GM11168 (cell line): ENCODE data around the gene KCNJ5.

Experiments
- in situ Hi-C: fragments of 300-500 bp; cut with MboI; formaldehyde crosslinking; loops from one replicate; pipeline ENCODE4 v1.12.0; 2022; ENCODE audit warnings: low sequenced_read_pairs; ENCODE audit not compliant: unreplicated experiment

KCNJ5 gene

DNA sequence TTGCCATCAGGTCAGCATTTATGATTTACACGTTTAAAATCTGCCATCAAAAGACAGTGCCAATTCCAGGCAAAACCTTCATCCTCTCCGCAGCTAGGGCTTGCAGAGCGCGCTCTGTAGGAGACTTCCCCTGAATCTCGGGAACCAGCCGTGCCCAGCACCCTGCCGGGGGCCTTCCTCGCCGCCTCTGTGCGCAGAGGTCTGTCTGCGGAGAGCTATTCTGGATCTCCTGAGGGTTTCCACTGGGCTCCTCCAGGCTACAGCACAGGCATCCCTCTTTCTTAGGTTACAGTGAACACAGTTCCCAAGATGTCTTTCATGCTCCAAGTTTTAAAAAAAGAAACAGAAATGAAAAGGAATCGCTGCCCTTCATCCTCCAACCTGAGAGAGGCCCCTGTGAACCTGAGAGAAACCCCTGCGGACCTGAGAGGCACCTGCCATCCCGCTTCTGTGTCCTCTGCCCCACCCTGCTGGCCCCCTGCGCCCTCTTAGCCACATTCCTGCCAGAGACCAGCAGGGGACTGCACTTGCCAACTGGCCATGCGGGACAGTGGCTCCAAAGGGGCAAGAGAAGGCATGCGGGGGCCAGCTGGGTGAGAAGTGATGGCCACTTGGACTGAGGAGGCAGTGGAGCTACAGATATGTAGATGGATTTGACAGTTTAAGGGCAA lies 35.4 kb downstream of the KCNJ5 start:
- in situ Hi-C loops = no loop called here

DNA sequence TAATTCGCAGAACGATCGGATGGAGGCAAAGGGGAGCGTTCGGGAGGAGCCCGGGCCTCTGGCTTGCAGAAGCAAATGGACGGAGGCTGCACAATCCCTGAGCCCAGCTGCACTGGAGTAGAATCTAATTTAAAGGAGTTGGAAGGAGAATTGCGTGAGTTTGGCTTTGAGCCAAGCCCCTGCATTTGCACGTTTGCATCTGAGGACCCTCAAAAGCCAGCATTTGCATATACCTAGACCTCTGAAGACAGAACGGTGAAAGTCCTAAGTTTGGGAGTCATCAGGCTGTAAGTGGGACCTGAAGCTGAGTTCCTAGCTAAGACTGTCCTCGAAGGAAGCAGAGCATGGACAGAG lies 35.9 kb downstream of the KCNJ5 start:
- in situ Hi-C loops = no loop called here

DNA sequence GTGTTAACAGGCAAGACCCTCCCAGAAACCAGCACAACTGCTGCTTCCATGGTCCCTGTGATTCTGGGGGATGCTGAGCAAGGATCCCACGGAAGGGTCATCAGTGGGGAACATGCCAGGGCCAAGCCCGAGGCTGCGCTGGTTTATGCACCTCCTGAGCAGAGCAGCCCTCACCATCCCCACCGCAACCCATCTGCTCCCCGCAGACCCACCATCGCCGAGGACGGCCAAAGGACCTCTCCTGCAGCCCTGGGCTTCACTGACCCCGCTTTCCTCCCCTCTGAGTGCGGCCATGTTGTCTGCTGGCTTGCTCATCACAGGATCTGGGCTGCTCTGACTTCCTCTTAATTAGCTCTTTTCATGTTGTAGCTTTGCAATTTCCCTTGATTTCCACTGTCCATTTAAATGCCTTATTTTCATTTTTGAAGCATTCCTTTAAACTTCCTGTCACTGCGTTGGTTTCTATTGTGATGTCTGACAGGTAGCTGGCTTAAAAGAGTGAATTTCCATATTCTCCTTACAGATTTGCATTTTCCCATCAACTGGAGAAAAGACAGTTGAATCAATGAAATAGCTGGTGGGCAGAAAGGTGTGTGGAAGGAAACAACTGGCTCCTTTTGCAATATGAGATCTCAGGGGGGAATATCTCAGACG lies 36.7 kb downstream of the KCNJ5 start:
- in situ Hi-C loops = no loop called here

DNA sequence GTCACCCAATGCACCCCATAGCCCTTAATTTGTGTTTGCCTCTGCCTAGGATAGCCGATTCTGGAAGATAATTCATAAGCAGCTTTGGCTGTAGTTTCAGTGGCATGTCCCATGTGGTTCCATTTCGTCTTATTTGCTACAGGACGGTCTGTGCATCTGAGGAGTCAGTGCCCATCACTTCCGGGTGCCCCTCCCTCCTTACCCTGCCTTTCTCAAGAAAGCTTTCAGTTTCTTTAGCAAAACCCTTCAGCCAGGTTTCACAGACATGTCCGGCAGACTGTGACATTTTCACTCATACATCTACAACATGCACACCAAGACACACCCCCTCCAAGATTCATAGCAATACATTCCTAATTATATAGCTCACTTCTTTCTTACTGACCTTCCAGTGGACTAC lies 37.2 kb downstream of the KCNJ5 start:
- in situ Hi-C loops = no loop called here

DNA sequence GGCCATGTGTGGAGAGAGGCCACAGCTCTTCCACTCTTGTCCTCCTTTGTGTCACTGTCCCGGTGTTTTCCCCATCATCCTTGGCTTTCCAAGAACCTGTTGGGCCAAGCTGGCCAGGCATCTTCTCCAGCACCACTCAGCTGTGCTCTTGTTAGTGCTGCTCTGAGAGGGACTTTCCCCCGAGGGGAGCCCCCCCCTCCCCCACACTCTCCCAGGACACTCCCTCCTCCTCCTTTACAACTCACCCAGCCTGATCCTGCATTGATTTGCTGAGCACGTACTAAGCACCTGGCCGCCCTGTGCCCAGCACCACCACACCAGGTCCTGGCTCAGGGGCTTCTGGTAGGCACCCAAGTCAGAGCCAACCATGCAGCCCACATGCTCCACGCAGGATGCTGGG lies 38.3 kb downstream of the KCNJ5 start:
- in situ Hi-C loops = no loop called here

DNA sequence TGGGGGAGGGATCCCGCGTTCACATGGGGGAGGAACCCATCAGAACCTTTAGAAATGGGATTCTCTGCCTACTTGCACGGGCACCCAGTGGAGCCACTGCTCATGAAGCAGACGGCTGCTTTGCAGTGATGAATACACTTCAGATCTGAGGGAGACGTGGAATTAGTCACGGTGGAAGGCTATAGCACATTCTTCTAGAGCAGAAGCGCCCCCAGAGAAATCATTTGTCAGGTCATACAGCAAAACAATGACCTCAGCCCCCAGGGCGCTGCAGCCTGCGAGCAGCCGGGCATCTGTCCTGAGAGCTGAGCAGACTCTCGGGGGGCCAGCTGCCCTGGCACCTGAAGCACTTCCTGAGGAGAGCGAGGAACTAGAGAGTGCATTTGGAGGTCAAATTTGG lies 38.8 kb downstream of the KCNJ5 start:
- in situ Hi-C loops = no loop called here

DNA sequence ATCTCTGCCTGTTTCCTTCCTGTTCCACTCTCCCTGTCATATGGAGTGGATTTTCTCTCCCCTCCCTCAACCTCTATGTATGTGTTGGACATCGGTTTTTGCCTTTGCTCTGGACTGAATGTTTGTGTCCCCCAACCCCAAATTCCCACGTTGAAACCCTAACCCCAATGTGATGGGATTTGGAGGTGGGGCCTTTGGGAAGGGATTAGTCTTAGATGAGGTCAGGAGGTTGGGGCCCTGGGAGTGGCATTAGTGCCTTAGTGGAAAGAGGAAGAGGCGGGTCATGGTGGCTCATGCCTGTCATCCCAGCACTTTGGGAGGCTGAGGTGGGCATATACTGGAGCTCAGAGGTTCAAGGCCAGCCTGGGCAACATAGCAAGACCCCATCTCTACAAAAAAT lies 39.9 kb downstream of the KCNJ5 start:
- in situ Hi-C loops = no loop called here

DNA sequence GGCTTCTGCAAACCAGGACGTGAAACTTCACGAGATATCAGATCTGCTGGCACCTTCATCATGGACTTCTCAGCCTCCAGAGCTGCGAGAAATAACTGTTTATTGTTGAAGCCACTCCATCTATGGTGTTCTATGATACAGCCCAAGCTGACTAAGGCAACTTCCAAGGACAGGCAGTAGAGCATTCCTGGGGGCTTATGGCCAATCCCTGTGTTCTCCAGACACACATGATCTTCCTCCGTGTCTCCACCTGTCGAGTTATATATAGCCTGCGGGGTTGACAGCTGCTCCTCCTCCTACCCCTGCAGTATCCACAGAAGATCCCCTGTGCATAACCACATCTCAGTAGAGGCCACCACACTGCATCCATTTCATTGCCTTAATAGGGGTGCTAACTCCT lies 40.5 kb downstream of the KCNJ5 start:
- in situ Hi-C loops = no loop called here

DNA sequence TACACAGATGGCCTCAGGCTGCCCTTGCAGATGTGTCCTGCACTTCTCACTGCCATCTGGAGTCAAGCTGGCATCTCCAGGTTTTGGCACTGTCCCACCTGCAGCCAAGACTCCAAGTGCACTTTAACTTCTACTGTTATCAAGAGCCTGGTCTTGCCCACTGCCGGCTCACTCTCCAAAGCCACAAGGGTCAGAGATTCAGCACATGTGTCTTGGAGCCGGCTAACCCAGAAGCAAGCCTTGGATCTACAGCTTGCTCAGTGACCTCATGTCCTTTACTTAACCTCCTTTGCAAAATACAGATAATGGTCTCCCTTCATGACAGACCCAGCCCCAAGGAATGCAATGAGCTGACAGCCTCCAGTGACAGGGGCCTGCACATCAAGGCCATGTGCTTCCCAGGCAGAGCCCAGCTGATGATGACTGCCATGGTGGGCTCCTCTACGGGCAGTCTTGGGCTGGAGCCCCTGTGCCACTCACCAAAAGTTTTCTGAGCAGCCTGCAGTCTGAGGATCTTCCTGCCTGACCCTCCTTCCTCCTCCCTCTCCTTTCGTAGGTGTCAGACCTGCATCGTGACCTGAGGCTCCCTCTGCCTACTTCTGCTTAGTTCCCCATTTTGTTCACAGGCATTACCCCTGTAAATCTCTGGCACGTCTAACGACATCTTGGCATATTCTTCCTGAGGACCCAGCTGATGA lies 42.5 kb downstream of the KCNJ5 start:
- in situ Hi-C loops = no loop called here

DNA sequence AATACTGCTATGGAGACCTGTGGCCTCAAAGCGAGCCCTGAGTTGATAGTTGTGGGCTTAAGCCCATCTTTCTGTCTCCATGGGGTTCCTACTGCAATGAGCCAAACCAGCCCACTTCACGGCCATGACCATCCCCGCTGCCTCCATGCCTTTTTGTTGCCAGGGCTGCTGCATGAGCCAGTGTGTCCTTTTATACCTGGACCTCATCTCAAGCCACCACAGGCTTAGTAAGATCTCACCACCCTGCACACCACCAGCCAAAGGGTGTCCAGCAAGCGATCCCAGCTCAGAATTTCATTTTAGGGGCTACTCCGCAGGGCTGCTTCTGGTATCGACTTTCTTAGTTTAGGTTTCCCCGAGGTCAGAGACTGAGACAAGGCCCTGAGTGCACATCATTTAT lies 43.2 kb downstream of the KCNJ5 start:
- in situ Hi-C loops = no loop called here

DNA sequence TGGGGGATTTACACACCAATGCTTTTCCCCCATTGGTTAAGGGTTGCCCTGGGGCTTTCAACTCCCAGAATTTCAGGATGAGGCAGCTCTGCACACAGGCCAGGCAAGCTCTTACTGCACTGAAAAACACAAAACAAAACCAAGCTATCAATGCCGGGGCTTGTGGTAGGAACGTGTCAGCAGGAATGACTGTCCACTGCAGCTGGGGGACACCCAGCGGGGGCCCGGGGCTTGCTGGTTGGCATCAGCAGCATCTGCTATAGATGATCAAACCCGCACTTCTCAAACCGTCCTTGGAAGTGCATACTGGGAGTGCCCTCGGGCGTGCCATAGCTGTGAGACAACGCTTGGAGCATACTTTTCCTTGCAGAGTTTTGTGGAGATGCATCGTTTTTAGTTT lies 43.8 kb downstream of the KCNJ5 start:
- in situ Hi-C loops = no loop called here

DNA sequence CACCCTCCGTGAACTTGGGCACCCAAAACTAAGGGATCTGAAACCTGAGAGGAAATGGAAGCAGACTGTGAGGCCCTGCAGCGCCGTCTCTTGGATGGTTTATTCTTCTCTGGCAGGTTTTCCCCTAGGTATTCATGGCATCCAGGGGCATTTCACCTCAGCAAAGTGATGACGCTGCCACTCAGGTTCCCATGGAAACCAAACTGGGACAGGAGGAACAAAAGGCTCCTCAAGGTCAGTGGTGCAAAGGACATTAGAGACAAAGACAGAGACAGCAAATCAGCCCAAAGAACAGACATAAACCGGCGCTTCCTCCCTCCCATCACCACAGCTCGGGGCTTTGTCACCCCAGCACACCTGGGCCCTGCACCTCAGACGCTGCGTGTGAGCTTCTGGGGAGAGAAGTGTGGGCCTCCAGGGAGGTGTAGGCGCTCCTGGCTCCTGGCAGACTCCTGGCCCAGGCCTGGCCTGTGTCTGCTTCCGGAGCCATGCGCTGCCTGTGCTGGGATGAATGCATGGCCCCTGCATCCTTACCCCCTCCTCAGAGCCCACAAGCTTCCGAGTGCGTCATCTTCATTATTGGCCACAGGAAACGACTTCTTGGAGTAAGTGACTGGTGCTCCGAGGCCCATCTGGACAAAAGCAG lies 45.6 kb downstream of the KCNJ5 start:
- in situ Hi-C loops = no loop called here

DNA sequence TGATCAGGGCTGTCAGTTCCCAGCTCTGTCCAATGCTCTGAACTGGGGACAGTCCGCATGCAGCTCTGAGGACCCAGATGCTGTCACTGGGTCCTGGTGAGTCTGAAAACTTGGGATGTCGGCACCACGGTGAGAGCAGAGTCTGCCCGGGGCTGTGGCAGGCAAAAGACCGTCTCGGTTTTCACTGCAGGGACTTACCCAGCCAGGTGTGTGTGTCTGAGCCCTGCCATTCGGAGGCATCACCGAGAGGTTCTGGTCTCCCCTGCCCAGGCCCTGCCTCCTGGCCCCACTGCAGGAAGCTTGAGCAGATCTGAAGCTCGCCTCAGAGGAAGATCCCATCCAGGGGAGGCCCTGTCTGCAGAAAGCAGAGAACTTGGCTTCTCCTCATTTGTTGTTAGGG lies 46.3 kb downstream of the KCNJ5 start:
- in situ Hi-C loops = no loop called here

DNA sequence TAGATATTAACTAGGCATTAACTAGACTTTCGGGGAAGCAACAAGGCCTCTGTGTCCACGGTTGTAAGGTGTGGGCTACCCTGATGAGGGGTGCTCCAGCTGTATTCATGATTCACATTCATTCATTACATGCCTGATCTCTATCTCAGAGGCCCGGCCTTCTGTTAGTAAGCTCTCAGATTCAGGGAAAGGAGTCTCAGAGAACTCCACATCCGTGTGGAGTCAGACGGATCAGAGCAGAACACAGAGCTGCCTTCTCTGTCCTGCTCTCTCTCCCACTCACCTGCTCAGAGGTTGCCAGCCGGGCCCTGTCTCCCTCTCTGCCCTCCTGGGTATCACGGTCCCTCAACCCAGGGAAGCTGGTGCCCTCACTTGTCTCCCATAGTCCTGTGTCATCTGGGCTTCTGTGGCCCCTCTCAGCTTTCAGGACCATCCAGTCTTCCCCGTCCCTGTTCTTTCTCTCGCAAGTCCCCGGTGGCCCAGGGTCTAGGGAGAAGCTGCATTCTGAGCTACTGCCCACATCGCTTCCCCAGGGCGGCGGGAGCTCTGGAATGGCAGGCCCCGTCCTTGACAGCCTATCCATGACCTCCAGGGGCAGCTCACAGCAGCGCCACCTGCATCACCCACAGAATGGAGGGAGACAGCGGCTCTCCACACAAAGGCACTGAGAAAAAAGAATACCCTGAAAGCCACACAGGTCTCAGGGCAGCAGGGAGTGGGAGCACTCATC lies 47.2 kb downstream of the KCNJ5 start:
- in situ Hi-C loops = no loop called here

DNA sequence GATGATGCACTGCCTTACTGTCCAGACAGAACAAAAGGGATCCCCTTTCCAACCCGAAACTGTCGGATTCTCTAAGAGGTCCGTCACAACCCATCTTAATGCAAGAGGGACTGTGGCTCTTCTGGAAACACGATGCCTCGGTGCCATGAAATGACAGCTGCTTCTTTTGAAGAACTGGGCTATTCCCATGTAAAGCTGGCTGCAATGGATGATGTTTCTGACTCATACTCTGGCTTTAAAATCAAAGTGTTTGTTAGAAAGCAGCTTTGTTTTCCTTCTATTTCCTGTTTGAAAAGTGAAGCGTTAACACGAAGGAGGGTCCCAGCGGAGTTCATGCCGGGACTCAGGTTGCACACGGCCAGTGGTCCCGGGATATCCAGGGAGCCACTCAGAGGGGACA lies 48.4 kb downstream of the KCNJ5 start:
- in situ Hi-C loops = no loop called here

DNA sequence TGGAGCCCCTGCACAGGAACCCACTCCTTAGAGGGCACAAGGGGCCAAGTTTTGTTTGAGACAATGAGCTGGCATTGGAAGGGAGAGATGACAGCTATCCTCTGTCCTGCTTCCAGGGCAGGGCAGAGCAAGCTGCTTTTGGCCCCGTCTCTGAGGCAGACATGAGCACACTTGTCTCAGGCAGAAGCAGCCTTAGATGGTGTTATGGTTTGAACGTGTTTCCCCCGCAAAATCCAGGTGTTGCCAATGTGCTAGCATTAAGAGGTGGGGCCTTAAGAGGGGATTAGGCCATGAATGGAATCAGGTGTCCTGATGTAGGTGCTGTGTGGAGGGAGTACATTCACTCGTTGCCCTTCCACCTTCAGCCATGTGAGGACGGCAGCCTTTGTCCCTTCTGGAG lies 49.0 kb downstream of the KCNJ5 start:
- in situ Hi-C loops = no loop called here

DNA sequence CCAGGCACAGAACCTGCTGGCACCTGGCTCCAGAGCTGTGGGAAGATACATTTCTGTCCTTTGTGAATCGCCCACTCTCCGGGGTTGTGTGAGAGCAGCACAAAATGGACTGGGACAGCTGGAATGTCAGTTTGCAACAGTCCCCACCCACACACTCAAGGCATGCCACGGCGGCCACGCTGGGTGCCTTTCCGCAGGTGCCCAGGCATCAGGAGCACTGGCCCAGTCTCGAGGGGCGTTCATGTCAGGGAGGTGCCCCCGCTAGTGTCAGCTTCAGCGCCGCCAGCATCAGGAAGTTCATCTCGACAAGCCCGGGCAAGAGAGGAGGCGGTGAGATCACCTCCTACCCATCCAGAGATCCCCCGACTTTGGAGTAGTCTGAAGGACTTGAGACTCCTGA lies 49.4 kb downstream of the KCNJ5 start:
- in situ Hi-C loops = no loop called here

DNA sequence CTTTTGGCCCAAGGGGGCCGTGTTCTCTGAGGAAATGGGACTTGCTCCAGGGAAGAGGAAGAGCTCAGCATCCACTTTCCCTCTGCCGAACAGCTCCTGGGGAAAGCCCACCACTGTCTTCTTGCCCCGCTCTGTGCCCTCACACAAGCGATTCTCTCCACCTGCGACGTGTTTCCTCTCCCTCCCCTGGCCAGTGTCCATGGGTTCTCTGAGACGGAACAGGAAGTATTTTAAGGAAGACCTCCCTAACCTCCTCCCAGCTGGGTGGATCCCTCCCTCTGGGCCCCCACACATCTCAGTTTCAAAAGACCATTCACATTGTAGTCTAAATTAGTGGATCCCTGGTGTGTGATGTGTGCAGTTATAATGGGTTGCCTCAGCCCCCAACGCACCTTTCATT lies 50.0 kb downstream of the KCNJ5 start:
- in situ Hi-C loops = no loop called here

DNA sequence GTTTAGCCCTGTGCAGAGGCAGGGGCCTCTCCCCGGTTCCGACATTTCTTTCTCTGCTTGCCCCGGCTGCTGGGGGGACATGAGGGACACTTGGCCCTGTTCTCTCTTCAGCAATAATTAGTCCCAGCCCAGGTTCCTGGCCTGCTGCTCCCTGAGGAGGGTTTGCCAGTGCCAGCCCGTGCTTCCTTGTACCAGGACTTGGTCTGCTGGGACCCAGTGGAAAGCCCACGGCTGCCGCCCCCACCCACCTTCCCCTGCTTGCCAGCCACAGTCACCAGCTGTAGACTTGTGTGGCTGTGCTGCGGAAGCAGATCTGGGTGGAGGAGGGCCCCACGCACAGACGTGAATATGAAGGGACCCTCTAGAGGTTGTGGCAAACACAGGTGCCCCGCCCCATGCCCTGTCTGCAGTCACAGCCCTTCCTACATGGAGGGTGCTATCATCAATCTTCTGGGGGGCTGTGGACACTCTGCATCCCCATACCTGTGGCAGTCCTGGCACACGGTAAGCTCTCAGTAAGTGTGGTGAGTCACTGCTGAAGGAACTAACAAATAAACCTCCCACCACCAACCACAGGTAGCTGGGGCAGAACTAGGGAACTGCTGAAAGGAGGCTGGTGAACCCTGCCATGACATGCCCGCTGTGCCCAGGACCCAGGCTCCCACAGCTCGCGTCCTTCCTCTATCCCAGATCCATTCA lies 50.6 kb downstream of the KCNJ5 start:
- in situ Hi-C loops = no loop called here

DNA sequence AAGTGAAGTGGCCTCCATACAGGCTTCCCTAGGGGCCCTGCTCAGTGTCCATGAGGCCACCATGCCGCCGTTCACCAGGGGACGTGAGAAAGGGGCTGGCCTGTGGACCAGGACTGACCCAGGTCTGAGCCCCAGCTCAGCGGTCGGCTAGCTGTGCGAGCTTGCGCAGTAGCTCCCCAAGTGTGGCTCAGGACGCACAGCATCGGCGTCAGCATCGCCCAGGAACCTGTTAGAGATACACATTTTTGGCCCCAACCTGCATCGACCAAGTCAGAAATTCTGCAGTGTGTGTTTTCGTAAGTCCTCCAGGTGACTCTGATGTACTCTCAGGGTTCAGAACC lies 51.1 kb downstream of the KCNJ5 start:
- in situ Hi-C loops = no loop called here
